PFSK-1 (cell line): Measurements from ENCODE around the gene RALBP1.

Experiments used
- FOXP2 ChIP-seq: optimal IDR thresholded peaks from 2 replicates; pipeline ENCODE3; 2011; ENCODE audit warnings: borderline replicate concordance, control low read depth, inconsistent platforms; ENCODE audit not compliant: insufficient read depth; ENCODE audit errors: extremely low read length, extremely low read depth
- POLR2AphosphoS5 ChIP-seq: IDR thresholded peaks from 2 replicates; pipeline ENCODE4 v1.6.1; 2012; ENCODE audit warnings: low read depth, mild to moderate bottlenecking, control low read depth, low read length, moderate library complexity
- SIN3A ChIP-seq: IDR thresholded peaks from 2 replicates; pipeline ENCODE4 v1.6.1; 2012; ENCODE audit warnings: mild to moderate bottlenecking, low read length, moderate library complexity, borderline replicate concordance; ENCODE audit not compliant: insufficient read depth
- TAF1 ChIP-seq: IDR thresholded peaks from 2 replicates; pipeline ENCODE4 v1.6.1; 2012; ENCODE audit warnings: low read length, control low read depth, borderline replicate concordance; ENCODE audit not compliant: insufficient read depth
- TF ChIP-seq, protein P1 (sequence below), 2 experiments: IDR thresholded peaks; 2 replicates each; pipeline versions ENCODE4 v1.6.1 to v1.8.0; 2011 to 2012; ENCODE audit warnings: low read depth in 2 of 2, low read length in 2 of 2, control low read depth in 1 of 2, inconsistent platforms in 1 of 2, mild to moderate bottlenecking in 1 of 2, moderate library complexity in 1 of 2; ENCODE audit not compliant: insufficient read depth in 1 of 2

Gene RALBP1

DNA sequence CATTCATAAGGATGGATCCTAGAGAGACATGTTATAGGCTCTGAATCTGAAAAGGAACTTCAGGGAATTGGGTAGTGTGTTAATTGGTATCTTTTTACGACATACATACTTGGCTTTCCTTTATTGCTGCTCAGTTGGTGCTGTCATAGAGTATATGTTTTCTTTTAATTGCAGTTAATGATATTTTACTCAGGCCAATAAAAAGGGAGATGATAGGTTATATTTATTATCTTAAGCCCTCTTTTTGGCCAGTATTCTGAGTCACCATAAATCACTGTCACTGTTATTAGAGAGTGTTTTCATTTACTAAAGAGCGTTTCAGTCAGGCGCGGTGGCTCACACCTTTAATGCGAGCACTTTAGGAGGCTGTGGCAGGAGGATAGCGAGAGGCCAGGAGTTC lies 47.6 kb downstream of the RALBP1 start:
- TF ChIP-seq POLR2AphosphoS5 (no peak), SIN3A (no peak), TAF1 (no peak), FOXP2 (no peak)
- TF ChIP-seq, protein P1, sequence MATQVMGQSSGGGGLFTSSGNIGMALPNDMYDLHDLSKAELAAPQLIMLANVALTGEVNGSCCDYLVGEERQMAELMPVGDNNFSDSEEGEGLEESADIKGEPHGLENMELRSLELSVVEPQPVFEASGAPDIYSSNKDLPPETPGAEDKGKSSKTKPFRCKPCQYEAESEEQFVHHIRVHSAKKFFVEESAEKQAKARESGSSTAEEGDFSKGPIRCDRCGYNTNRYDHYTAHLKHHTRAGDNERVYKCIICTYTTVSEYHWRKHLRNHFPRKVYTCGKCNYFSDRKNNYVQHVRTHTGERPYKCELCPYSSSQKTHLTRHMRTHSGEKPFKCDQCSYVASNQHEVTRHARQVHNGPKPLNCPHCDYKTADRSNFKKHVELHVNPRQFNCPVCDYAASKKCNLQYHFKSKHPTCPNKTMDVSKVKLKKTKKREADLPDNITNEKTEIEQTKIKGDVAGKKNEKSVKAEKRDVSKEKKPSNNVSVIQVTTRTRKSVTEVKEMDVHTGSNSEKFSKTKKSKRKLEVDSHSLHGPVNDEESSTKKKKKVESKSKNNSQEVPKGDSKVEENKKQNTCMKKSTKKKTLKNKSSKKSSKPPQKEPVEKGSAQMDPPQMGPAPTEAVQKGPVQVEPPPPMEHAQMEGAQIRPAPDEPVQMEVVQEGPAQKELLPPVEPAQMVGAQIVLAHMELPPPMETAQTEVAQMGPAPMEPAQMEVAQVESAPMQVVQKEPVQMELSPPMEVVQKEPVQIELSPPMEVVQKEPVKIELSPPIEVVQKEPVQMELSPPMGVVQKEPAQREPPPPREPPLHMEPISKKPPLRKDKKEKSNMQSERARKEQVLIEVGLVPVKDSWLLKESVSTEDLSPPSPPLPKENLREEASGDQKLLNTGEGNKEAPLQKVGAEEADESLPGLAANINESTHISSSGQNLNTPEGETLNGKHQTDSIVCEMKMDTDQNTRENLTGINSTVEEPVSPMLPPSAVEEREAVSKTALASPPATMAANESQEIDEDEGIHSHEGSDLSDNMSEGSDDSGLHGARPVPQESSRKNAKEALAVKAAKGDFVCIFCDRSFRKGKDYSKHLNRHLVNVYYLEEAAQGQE (IDR thresholded peaks at IDR 0.05; ENCODE audit: insufficient read depth in 1 of 2, low read depth in 2 of 2, low read length in 2 of 2) = no peak

DNA sequence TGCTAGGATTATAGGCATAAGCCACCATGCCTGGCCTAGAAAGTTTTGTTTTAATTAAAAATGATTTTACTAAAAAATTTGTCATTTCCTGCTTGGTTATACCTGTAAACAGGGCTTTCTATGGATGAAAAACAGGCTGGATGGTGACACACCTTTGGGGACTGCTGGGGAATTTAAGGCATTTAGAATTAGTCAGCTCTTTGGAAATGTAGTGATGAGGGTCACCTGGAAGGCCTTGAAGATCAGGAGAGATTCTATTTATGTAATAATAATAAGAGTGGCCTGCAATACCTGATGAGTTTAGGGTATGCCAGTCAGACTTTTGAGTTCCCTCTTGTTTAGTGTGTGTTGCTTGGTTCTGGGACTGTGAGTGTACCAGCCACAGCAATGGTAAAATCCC lies 51.1 kb downstream of the RALBP1 start:
- TF ChIP-seq SIN3A (no peak), TAF1 (no peak), POLR2AphosphoS5 (no peak), FOXP2 (no peak)
- TF ChIP-seq, protein P1 (IDR thresholded peaks at IDR 0.05; ENCODE audit: insufficient read depth in 1 of 2, low read depth in 2 of 2, low read length in 2 of 2) = no peak

DNA sequence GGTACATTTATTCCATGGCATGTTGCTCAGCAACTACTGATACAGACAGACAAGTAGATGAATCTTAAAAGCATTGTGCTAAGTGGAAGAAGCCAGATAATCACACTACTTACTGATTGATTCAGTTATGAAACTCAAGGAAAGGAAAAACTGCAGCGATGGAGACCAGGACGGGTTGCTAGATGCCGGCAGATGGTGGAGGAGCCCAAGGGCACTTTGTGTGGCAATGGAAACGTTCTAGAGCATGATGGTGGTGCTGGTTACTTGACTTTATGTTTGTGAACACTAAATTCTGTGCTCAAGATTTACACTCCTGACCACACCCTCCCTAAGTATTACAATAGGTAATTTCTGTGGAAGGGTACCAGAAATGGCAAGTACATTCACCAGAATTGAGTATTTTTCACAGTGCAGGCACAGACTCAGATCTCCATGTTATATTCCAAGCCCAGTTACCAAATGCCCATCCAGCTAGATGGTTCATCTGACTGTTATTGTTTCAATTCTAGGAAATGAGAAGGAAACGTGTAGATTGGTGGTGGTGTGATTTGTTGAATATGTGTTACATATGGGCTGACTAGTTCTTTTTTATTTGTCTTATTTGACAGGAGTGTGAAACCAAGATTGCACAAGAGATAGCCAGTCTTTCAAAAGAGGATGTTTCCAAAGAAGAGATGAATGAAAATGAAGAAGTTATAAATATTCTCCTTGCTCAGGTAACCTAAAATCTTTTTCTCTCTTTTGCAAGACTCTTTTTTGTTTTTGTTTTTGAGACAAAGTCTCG lies 55.1 kb downstream of the RALBP1 start:
- TF ChIP-seq SIN3A (no peak), TAF1 (no peak), POLR2AphosphoS5 (no peak)

DNA sequence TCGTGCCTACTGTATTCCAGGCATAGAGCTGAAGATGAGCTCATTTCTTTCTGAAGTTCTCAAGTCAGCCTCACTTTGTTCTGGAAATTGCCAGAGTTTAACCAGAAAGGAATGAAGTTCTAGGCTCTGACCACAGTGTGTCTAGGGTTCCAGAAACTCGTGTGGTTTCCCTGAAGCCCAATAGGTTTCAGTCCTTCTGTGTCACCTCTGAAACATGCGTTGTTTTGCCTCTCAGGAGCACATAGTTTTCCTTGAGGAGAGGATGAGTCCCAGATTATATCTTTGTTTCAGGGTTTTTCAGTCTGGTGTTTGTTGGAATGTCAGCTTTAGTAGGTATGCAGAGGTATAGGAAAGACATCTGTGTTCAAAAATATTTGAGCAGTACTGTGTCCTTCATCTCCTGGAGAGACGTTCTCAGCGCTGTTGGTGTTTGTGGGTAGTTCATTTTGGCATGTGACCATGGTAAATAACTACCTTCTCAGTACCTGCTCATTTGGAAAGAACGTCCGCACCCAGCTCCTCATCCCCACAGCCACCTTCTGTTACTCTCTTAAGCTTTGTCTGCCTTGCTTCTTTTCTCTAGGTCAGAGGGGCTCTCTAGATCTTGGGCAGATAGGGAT lies 56.6 kb downstream of the RALBP1 start:
- TF ChIP-seq, protein P1 (IDR thresholded peaks at IDR 0.05; ENCODE audit: insufficient read depth in 1 of 2, low read depth in 2 of 2, low read length in 2 of 2) = no peak
- TF ChIP-seq FOXP2 = no peak
- no peak for TF ChIP-seq POLR2AphosphoS5
- no peak for TF ChIP-seq TAF1
- TF ChIP-seq SIN3A = no peak

DNA sequence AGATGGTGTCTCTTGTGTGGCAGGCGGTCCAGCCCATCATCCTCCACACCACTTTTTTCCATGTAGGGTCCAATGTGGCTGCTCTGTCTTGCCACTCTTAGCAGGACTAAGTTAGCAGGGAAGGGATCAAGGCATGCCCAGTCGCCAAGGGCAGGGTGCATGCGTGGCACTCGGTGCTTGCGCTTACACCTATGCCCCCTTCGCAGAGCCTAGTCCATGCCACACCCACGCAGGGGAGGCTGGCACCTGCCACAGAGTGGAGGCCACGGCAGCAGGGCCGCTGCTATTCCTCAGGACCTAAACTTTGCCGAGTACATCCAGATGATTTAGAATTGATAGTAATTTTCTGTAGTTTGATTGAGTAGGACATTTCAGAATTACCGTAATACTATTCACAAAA lies 59.5 kb downstream of the RALBP1 start:
- TF ChIP-seq, protein P1 (IDR thresholded peaks at IDR 0.05; ENCODE audit: insufficient read depth in 1 of 2, low read depth in 2 of 2, low read length in 2 of 2) = no peak
- no peak for TF ChIP-seq FOXP2
- no peak for TF ChIP-seq TAF1
- TF ChIP-seq POLR2AphosphoS5 = no peak
- TF ChIP-seq SIN3A = no peak
